PC-3 (cell line): ENCODE results near the gene KDM2B.

ENCODE experiments used
- EZH2phosphoT487 ChIP-seq: fragments of 300-600 bp; sonication (generic); IDR thresholded peaks from 2 replicates; pipeline ENCODE4 v1.6.1; 2018; ENCODE audit warnings: mild to moderate bottlenecking, antibody characterized with exemption, low read length, borderline replicate concordance
- TF ChIP-seq, protein P1 (sequence below): fragments of 300-600 bp; sonication (generic); conservative IDR thresholded peaks from 2 replicates; pipeline ENCODE4 v1.5.1; 2017; ENCODE audit warnings: antibody characterized with exemption, low read depth, mild to moderate bottlenecking, low read length

DNA sequence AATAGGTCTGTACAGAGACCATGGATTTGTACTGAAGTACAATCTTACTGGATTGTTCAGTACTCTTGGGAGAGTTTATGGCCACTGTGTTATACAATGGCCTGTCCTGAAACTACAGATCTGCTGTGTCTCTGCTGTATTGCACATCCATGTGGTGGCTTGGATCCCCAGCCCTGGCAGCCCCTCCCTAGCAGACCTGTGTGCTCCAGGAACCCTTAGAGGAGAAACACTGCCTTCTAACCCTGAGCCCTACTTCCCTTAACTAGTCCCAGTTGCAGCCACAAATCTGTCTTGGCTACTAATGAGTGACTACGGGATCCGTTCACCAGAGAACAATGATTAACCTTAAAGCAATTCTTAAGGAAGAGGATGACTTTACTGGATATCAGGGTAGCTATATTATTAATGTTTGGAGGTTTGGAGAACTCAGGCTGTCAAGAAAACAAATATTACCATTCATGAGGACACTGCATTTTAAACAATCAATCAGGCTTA lies 153.2 kb downstream of the KDM2B start:
- TF ChIP-seq, protein P1, sequence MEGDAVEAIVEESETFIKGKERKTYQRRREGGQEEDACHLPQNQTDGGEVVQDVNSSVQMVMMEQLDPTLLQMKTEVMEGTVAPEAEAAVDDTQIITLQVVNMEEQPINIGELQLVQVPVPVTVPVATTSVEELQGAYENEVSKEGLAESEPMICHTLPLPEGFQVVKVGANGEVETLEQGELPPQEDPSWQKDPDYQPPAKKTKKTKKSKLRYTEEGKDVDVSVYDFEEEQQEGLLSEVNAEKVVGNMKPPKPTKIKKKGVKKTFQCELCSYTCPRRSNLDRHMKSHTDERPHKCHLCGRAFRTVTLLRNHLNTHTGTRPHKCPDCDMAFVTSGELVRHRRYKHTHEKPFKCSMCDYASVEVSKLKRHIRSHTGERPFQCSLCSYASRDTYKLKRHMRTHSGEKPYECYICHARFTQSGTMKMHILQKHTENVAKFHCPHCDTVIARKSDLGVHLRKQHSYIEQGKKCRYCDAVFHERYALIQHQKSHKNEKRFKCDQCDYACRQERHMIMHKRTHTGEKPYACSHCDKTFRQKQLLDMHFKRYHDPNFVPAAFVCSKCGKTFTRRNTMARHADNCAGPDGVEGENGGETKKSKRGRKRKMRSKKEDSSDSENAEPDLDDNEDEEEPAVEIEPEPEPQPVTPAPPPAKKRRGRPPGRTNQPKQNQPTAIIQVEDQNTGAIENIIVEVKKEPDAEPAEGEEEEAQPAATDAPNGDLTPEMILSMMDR: no peak
- no peak for TF ChIP-seq EZH2phosphoT487
